A549 (cell line): Measurements from ENCODE around the gene AGPAT2. TPM values are rescaled to one million over a fixed set of nuclear protein-coding genes. Genes with fewer than 3 reads are reported as not detected.

Experiments
- ATAC-seq, 2 experiments: fragments of 200-7000 bp in 1 of 2; fragments of >200 bp in 1 of 2; cut with Nextera tagmentation in 1 of 2; cut with Tn5 transposase in 1 of 2; 3 replicates each; pipeline versions ENCODE4 v1.8.0 to v1.9.1; 2018 to 2020; ENCODE audit warnings: mild to moderate bottlenecking in 1 of 2, moderate library complexity in 1 of 2
- CTCF ChIA-PET: fragments of 300-600 bp; sonication (Branson Sonifier 250); formaldehyde crosslinking; extraction: SDS; loops from one replicate; lab custom pipeline; 2021; ENCODE audit warnings: antibody characterized with exemption, inconsistent platforms; lab: Yijun Ruan, JAX
- POLR2A ChIA-PET: fragments of 350-600 bp; formaldehyde crosslinking; extraction: SDS; loops from one replicate; lab custom pipeline; 2021; ENCODE audit warnings: antibody characterized with exemption, inconsistent platforms; lab: Yijun Ruan, JAX
- DNase-seq, 2 experiments: peaks; one replicate each; pipeline versions ENCODE4 v3.0.0 to v3.0.0-alpha.2; 2011 to 2016; ENCODE audit warnings: low read depth in 1 of 2, low spot score in 1 of 2
- FAIRE-seq: peaks from 2 replicates; lab custom pipeline; 2011; peaks lifted over from hg19 to GRCh38; lab: Jason Lieb, UNC
- H3K27ac ChIP-seq, 2 experiments: fragments of >200 bp; sonication (Bioruptor Twin); formaldehyde crosslinking; 3 replicates each; pipeline ENCODE4 v1.5.1; 2016 to 2017
- H3K4me1 ChIP-seq: fragments of >200 bp; sonication (Bioruptor Twin); formaldehyde crosslinking; 3 replicates; pipeline ENCODE4 v1.6.1; 2016
- H3K4me2 ChIP-seq: fragments of >200 bp; sonication (Bioruptor Twin); formaldehyde crosslinking; 3 replicates; pipeline ENCODE4 v1.6.1; 2016
- H3K4me3 ChIP-seq: fragments of >200 bp; sonication (Bioruptor Twin); formaldehyde crosslinking; 3 replicates; pipeline ENCODE4 v1.5.1; 2016
- H3K9me3 ChIP-seq: fragments of >200 bp; sonication (Bioruptor Twin); formaldehyde crosslinking; 3 replicates; pipeline ENCODE4 v1.6.1; 2016
- BCL3 ChIP-seq: fragments of >200 bp; sonication (Bioruptor Twin); formaldehyde crosslinking; IDR thresholded peaks from 3 replicates; pipeline ENCODE4 v1.6.1; 2016
- E2F6 ChIP-seq: IDR thresholded peaks from 2 replicates; pipeline ENCODE4 v1.6.1; 2012; ENCODE audit warnings: low read depth, borderline replicate concordance
- FOSL2 ChIP-seq, 2 experiments: fragments of 450-650 bp in 1 of 2; fragments of >200 bp in 1 of 2; sonication (Bioruptor Twin) in 1 of 2; formaldehyde crosslinking; IDR thresholded peaks; 2 replicates each; pipeline versions ENCODE4 v1.5.0 to v1.6.1; 2016 to 2020; ENCODE audit warnings: mild to moderate bottlenecking in 1 of 2, moderate library complexity in 1 of 2
- FOXS1 ChIP-seq: fragments of 250-450 bp; sonication (Bioruptor Pico); IDR thresholded peaks from 2 replicates; pipeline ENCODE4 v1.5.0; 2020; ENCODE audit warnings: mild to moderate bottlenecking, moderate library complexity
- HES2 ChIP-seq: fragments of >200 bp; sonication (Bioruptor Twin); formaldehyde crosslinking; IDR thresholded peaks from 2 replicates; pipeline ENCODE4 v1.6.1; 2016
- HMGXB4 ChIP-seq: fragments of 250-450 bp; sonication (Bioruptor Pico); IDR thresholded peaks from 2 replicates; pipeline ENCODE4 v1.5.0; 2021; ENCODE audit warnings: mild to moderate bottlenecking, moderate library complexity, borderline replicate concordance
- HOXB13 ChIP-seq: fragments of 250-450 bp; sonication (Bioruptor Pico); IDR thresholded peaks from 2 replicates; pipeline ENCODE4 v1.5.0; 2020; ENCODE audit warnings: low read depth, mild to moderate bottlenecking, moderate library complexity
- JUN ChIP-seq, 2 experiments: fragments of >200 bp; sonication (Bioruptor Twin); formaldehyde crosslinking; IDR thresholded peaks; 2 replicates in 1 of 2; 3 replicates in 1 of 2; pipeline ENCODE4 v1.6.1; 2016 to 2017
- JUNB ChIP-seq: fragments of >200 bp; sonication (Bioruptor Twin); formaldehyde crosslinking; IDR thresholded peaks from 2 replicates; pipeline ENCODE4 v1.6.1; 2016
- MAFK ChIP-seq: fragments of 450-650 bp; IDR thresholded peaks from 2 replicates; pipeline ENCODE4 v1.6.1; 2014; ENCODE audit not compliant: partially characterized antibody
- MAX ChIP-seq: IDR thresholded peaks from 2 replicates; pipeline ENCODE4 v1.6.1; 2012
- NPAS2 ChIP-seq: fragments of 250-450 bp; sonication (Bioruptor Pico); IDR thresholded peaks from 2 replicates; pipeline ENCODE4 v1.8.0; 2022; ENCODE audit warnings: mild to moderate bottlenecking, moderate library complexity, borderline replicate concordance
- NR3C1 ChIP-seq: fragments of >200 bp; sonication (Bioruptor Twin); formaldehyde crosslinking; IDR thresholded peaks from 3 replicates; pipeline ENCODE4 v1.6.1; 2017
- POLR2A ChIP-seq: IDR thresholded peaks from 2 replicates; pipeline ENCODE4 v1.6.1; 2012; ENCODE audit warnings: mild to moderate bottlenecking, low read length
- ZNF302 ChIP-seq: fragments of 250-450 bp; sonication (Bioruptor Pico); IDR thresholded peaks from 2 replicates; pipeline ENCODE4 v1.9.0; 2021; ENCODE audit warnings: inconsistent platforms, mild to moderate bottlenecking, moderate library complexity
- WGBS: methylation state at CpG from one replicate; pipeline ENCODE4 v1.1.6; 2017; ENCODE audit errors: missing lambda C conversion rate; 5-methylcytosine and 5-hydroxymethylcytosine counted together
- polyA minus RNA-seq: library from RNA; depleted of rRNA, polyadenylated mRNA; stranded (reverse); fragments of >200 nt; gene quantifications from 2 replicates; pipeline ENCODE4 v1.2.3, GENCODE V29; 2011; rRNA and poly(A)+ RNA removed
- polyA plus RNA-seq, 4 experiments: library from polyadenylated mRNA; depleted of rRNA in 3 of 4; stranded (reverse); fragments of >200 nt; fragmentation: RNase III in 1 of 4; extraction: RNeasy Plus Mini Kit Qiagen cat#74134 plus additional on column Dnase treatment in 1 of 4; gene quantifications; 2 replicates in 3 of 4; 3 replicates in 1 of 4; pipeline ENCODE4 v1.2.3, GENCODE V29; 2011 to 2017

Gene AGPAT2
- polyA plus RNA-seq (2011; rRNA removed) (32.3 and 38.6 TPM in 2 replicates), polyA plus RNA-seq (2017; fragmentation: RNase III; extraction: RNeasy Plus Mini Kit Qiagen cat#74134 plus additional on column Dnase treatment) (44.3 to 49.5 TPM (median 46.3 TPM) in 3 replicates), polyA minus RNA-seq (39.4 and 43.6 TPM in 2 replicates)
- polyA plus RNA-seq (2012; cell fraction: cytosol; rRNA removed), result 56.2 and 86.6 TPM in 2 replicates
- polyA plus RNA-seq (2012; cell fraction: nucleus; rRNA removed), result 85.4 and 94.9 TPM in 2 replicates

- peaks cover 34% of the 10 kb centered on the region for H3K4me1 ChIP-seq
- POLR2A ChIA-PET, result no interaction called here
- WGBS, result 0% methylated on average over 17 of the region's 106 CpGs
- ATAC-seq, result peak; percentile 69 to 77
- H3K4me2 ChIP-seq, result peak within 1 kb of the TSS; percentile 100
- CTCF ChIA-PET, result interaction anchor here (0.7 to 13.4 kb wide), 6 partner anchors 8 to 42 kb away, joined by 3 to 186 read pairs (median 6); no protein-coding TSS in a partner anchor
- H3K9me3 ChIP-seq, result no peaks in the 10 kb centered on the region
- H3K27ac ChIP-seq, result peak within 1 kb of the TSS; percentile 85 to 96
- no peak for FAIRE-seq
- TF ChIP-seq ZNF302 (CRISPR knock-in tag) (no peak), FOXS1 (CRISPR knock-in tag) (no peak), JUNB (no peak), NR3C1 (no peak), FOSL2 (IDR thresholded peaks at IDR 0.05) (no peak), FOSL2 (CRISPR knock-in tag; IDR thresholded peaks at IDR 0.05) (no peak), POLR2A (peak; percentile 82), E2F6 (peak; percentile 74; the same call in 1 of the 2 replicates), HES2 (no peak), MAX (peak; percentile 63; the same call in 1 of the 2 replicates), JUN (IDR thresholded peaks at IDR 0.05) (peak in 1 of 2 experiments; percentile 77; a peak in 2 of 5 replicates), BCL3 (peak; percentile 71; the same call in 1 of the 3 replicates)
- DNase-seq, result peak; percentile 70 to 74
- peak within 1 kb of the TSS; percentile 72 for H3K4me3 ChIP-seq
Measured at GRCh38 chr9:136686794-136687711, at the start of gene AGPAT2. TSS of gene AGPAT2 (minus strand) at chr9:136687457. CDS start at chr9:136687357, 100 bp downstream.

- FAIRE-seq, result no peak
- Histone ChIP-seq H3K4me3 (no peak overlapping the region), H3K27ac (no peak overlapping the region), H3K4me1 (no peaks in the 10 kb centered on the region), H3K9me3 (no peaks in the 10 kb centered on the region), H3K4me2 (no peak overlapping the region)
- ATAC-seq, result no peak; a peak in 1 of 6 replicates
- TF ChIP-seq NPAS2 (CRISPR knock-in tag) (no peak), HOXB13 (no peak), MAFK (no peak), HMGXB4 (no peak)
- CTCF ChIA-PET, result interaction anchor here (1.3 to 3.0 kb wide), 4 partner anchors 8 to 25 kb away, joined by 3 to 18 read pairs (median 6); partner anchors contain the start of gene LCN8
- no peak for DNase-seq
- 81% methylated on average over 7 of the region's 21 CpGs for WGBS
- POLR2A ChIA-PET, result interaction anchor here (0.6 kb wide), 1 partner anchor 8 kb away, joined by 3 read pairs; no protein-coding TSS in a partner anchor
Measured at GRCh38 chr9:136735812-136736480, 48.7 kb upstream of the AGPAT2 start.
